Loucy (cell line): ENCODE results near the gene LINC01488.

Experiments used
- EZH2phosphoT487 ChIP-seq: fragments of 200-600 bp; IDR thresholded peaks from 2 replicates; pipeline ENCODE4 v1.6.1; 2018; ENCODE audit warnings: antibody characterized with exemption, mild to moderate bottlenecking, moderate library complexity, borderline replicate concordance
- TF ChIP-seq, protein P1 (sequence below): fragments of 200-600 bp; sonication (generic); conservative IDR thresholded peaks from 2 replicates; pipeline ENCODE4 v1.5.1; 2014; ENCODE audit warnings: mild to moderate bottlenecking, antibody characterized with exemption, low read length

GRCh38 chr11:69539416-69540117 is 58.1 kb downstream of the LINC01488 start:
- TF ChIP-seq, protein P1, sequence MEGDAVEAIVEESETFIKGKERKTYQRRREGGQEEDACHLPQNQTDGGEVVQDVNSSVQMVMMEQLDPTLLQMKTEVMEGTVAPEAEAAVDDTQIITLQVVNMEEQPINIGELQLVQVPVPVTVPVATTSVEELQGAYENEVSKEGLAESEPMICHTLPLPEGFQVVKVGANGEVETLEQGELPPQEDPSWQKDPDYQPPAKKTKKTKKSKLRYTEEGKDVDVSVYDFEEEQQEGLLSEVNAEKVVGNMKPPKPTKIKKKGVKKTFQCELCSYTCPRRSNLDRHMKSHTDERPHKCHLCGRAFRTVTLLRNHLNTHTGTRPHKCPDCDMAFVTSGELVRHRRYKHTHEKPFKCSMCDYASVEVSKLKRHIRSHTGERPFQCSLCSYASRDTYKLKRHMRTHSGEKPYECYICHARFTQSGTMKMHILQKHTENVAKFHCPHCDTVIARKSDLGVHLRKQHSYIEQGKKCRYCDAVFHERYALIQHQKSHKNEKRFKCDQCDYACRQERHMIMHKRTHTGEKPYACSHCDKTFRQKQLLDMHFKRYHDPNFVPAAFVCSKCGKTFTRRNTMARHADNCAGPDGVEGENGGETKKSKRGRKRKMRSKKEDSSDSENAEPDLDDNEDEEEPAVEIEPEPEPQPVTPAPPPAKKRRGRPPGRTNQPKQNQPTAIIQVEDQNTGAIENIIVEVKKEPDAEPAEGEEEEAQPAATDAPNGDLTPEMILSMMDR: no peak
- no peak for TF ChIP-seq EZH2phosphoT487
